ENCODE data around the gene VCP.
A peak's percentile ranks its signal among the peaks of the same experiment; 100 is the strongest.

The VCP gene

DNA sequence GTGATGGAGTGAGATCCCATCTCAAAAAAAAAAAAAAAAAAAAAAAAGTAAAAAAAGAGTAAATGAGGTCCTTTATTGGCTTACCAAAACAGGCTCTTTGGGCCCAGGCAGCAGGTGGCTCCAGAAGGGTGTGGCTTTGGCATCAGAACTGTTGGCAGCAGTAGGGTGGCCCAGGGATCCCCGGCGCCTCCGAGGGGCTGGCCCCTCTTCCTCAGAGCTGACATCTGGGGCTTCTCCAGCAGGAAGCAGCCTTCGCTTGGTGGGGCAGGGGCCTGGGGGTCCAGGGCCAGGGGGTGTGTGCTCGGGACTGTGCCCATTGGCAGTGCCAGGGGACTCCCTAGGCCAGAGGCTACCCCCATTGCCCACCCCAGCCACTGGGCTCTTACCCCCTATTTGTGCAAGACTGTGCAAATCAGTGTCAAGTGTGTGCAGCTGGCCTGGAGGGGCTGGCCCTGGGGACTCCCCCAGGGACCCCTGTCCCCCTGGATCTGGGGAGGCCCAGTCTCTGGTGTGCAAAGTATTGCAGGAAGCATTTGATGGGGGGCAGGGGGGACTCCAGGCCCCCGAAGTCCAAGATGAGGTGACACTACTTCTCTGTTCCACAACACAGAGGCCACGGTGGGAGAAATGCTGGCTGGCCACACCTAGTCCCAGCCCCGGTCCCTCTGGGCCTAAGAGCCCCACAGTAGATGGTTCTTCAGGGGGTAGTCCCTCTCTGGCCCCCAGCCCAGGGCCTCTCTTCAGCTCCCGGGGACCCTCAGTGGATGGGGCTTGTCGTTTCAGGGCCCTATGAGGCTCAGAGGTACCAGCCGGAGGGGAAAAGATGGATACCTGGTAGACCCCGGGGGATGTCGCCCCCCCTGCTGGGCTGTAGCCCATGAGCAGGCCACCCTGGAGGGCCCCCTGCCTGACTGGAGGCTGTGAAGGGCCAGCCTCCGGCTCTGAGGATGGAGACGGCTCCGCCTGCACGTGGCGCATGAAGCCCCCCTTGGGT lies 35.2 kb upstream of the VCP start:
- no peak overlapping the region for H3K4me3 ChIP-seq (replicated peaks; ENCODE audit: low read depth, low read length)
- TF ChIP-seq, protein P1, sequence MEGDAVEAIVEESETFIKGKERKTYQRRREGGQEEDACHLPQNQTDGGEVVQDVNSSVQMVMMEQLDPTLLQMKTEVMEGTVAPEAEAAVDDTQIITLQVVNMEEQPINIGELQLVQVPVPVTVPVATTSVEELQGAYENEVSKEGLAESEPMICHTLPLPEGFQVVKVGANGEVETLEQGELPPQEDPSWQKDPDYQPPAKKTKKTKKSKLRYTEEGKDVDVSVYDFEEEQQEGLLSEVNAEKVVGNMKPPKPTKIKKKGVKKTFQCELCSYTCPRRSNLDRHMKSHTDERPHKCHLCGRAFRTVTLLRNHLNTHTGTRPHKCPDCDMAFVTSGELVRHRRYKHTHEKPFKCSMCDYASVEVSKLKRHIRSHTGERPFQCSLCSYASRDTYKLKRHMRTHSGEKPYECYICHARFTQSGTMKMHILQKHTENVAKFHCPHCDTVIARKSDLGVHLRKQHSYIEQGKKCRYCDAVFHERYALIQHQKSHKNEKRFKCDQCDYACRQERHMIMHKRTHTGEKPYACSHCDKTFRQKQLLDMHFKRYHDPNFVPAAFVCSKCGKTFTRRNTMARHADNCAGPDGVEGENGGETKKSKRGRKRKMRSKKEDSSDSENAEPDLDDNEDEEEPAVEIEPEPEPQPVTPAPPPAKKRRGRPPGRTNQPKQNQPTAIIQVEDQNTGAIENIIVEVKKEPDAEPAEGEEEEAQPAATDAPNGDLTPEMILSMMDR (IDR thresholded peaks at IDR 0.05; ENCODE audit: low read length, missing control alignments) = no peak
- no peak for DNase-seq (ENCODE audit: low read depth)

DNA sequence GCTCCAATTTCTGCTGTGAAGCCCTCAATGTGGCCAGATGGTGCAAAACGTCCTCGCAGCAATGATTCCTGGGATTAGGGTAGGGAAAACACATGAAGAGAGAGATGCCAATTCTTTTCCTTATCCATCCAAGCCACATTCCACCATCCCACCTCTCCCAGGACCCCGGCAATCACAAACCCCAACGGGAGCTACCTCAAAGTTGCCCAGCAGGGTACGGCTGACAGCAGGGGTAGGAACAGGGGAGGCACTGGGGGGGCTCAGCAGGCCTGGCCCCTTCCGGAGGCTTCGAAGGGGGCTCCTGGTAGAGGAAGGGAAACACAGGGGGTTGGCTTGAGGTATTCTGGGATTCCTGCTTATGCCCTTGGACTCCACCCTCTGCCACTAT lies 33.9 kb upstream of the VCP start:
- TF ChIP-seq, protein P1 (IDR thresholded peaks at IDR 0.05; ENCODE audit: low read length, missing control alignments) = no peak
- H3K4me3 ChIP-seq (replicated peaks; ENCODE audit: low read depth, low read length) = no peak overlapping the region
- DNase-seq (ENCODE audit: low read depth) = no peak

DNA sequence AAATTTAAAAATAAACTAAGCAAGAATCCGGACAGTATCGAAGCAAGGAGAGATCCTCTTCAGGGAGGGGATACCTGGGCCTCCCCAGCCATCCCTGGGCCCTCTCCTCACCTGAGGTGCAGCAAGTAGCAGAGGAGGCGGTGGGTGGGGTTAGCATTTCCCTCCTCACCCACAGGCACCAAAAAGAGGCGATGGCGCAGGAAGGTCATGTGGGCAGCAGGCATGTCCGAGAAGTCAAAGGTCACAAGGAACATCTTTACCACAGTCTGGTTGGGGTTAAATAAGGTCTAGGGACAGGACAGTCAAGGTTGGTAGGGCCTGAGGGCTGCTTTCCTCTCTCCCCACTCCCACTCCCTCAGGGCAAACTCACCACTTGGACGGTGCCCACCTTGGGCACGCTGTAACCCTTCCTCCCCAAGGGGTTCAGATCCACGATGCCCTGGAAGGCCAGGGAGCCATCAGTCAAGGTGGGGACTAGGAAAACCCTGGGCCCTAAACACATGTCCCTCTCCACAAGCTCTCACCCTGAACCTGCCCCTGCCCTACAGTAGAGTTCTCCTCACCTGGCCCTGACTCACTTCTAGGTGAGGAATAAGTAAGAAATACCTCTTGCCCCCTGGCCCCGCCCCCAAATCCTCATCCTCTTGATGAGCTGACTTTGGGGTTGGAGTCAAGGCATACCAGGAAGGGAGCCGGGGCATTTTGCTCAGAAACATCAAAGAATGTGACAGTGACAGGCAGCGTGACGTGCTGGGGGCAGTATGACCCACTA lies 33.3 kb upstream of the VCP start:
- TF ChIP-seq, protein P1 (IDR thresholded peaks at IDR 0.05; ENCODE audit: low read length, missing control alignments) = no peak
- no peak for DNase-seq (ENCODE audit: low read depth)
- H3K4me3 ChIP-seq (replicated peaks; ENCODE audit: low read depth, low read length) = no peak overlapping the region

DNA sequence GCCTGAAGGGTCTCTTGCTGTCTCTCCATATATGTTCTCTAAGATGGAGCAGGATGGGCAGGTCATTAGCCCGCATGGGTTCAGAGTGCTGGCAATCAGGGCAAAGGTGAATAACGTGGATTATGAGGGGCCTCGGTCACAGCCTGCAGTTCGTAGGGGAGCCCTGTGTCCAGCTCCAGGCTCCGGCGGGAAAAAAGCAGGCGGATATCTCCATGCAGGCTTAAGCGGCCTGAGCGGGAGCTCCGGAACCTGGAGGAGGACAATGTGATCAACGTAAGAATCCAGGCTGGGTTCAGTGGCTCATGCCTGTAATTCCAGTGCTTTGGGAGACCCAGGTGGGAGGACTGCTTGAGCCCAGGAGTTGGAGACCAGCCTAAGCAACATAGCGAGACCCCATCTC lies 32.7 kb upstream of the VCP start:
- DNase-seq (ENCODE audit: low read depth) = no peak
- no peak overlapping the region for H3K4me3 ChIP-seq (replicated peaks; ENCODE audit: low read depth, low read length)
- TF ChIP-seq, protein P1 (IDR thresholded peaks at IDR 0.05; ENCODE audit: low read length, missing control alignments) = no peak

DNA sequence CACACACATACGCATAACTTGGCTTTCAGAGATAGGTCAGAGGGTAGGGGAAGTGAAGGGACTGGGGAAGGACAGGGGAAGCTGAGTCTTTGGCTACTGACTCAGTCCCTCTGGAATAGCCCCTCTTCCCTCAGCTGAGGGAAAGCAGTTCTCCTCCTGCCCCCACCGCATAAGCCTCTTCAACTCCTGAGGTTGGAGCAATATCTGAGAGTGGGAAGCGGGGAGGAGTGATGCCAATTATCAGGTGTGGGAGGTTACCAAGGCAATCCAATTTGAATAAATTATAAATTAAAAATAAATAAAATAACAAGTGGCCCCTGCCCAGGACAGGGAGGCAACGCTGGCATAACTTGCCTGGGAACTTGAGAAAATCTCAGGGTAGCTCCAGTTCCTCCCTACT lies 32.2 kb upstream of the VCP start:
- H3K4me3 ChIP-seq (replicated peaks; ENCODE audit: low read depth, low read length) = no peak overlapping the region
- TF ChIP-seq, protein P1 (IDR thresholded peaks at IDR 0.05; ENCODE audit: low read length, missing control alignments) = no peak
- no peak for DNase-seq (ENCODE audit: low read depth)

DNA sequence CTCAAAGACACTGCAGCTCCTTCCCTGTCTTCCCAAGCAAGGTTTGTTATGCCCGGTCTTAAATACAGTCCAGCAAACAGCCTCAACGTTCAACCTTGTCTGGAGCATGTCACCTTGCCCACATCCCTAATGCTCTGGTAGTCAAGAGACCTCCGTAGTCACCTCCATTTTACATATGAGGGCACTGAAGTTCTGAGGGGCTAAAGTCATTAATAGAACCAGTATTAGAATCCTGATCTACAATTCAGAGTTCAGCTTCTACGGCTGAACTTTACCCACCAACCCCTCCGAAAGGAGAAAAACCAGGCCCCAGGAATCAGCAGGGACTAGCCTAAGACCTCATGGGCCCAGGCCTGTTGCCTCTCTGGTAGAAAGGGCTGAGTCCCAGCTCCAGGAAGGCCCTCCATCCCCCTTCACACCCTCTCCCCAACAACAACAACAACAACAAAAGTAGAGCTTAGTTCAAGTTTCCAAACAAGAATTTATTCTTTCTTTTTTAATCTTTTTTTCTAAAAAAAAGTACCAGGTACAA lies 31.3 kb upstream of the VCP start:
- H3K4me3 ChIP-seq (replicated peaks; ENCODE audit: low read depth, low read length) = peak overlapping the region; percentile 76
- DNase-seq (ENCODE audit: low read depth) = no peak
- TF ChIP-seq, protein P1 (IDR thresholded peaks at IDR 0.05; ENCODE audit: low read length, missing control alignments) = no peak

Data from fibroblast of pulmonary artery (primary cell).